ENCODE data around the gene PLA1A. TPM values are rescaled to one million over a fixed set of nuclear protein-coding genes. Genes with fewer than 3 reads are reported as not detected.
"Not testable (repeated sequence)": the region's sequence is repeated elsewhere in the genome, so short reads cannot be mapped to it uniquely, and the experiment has no call there.

The PLA1A gene
- total and polyA plus RNA-seq, 9 donors: 0.07 to 0.37 (median 0.19) TPM; not detected in 2

DNA sequence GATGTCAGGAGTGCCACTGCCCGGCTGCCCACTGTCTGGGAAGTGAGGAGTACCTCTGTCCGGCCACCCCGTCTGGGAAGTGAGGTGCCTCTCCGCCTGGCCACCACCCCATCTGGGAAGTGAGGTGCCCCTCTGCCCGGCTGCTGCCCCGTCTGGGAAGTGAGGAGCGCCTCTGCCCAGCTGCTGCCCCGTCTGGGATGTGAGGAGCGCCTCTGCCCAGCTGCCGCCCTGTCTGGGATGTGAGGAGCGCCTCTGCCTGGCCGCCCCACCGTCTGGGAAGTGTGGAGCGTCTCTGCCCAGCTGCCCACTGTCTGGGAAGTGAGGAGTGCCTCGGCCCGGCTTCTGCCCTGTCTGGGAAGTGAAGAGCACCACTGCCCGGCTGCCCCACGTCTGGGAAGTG, 76.2 kb downstream of the PLA1A start:
- no peak overlapping the region for H3K27ac ChIP-seq (ENCODE audit: low read length)
- WGBS (ENCODE audit: insufficient coverage): 91% methylated on average over 12 of the region's 18 CpGs
- no peaks in the 10 kb centered on the region for H3K9me3 ChIP-seq (replicated peaks; ENCODE audit: control insufficient read depth, low read depth, low read length)
- H3K27me3 ChIP-seq (ENCODE audit: control insufficient read depth, insufficient read depth, low read length): no peaks in the 10 kb centered on the region
- H3K4me3 ChIP-seq (ENCODE audit: low read length): no peak overlapping the region
- no peak for DNase-seq
- peaks cover 22% of the 10 kb centered on the region for H3K36me3 ChIP-seq (ENCODE audit: control insufficient read depth, insufficient read depth, low read length)
- peaks cover 5% of the 10 kb centered on the region for H3K4me1 ChIP-seq (ENCODE audit: control insufficient read depth, insufficient read depth, low read length)

DNA sequence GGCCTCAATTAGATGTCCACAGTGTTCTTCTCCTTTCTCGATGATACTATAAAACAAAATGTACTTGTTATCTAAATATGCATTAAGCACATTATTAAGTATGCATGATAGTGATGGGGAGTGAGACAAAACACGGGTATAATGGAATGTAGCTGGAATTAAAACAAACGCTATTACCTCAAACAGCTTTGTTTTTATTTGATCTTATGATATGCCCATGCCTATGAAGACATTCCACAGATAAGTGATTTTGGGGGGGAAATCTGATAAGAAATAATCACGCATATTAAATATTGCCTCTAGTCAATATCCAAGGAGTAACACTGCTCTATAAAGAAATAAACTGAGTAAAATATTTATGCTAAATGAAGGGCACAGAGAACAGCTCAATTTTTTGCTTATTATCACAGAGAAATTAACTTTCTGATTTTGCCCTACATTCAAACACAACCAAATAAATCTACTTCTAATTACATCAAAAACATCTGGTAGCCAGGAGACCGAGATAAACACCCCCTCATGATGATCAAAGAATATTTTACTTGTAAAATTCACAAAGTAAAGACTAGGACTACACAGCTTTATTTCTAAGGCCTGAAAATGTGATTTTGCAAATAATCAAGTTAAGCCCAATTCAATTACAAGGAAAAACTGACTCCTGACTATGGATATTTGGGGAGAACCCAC, 77.6 kb downstream of the PLA1A start:
- Histone ChIP-seq H3K36me3 (ENCODE audit: control insufficient read depth, insufficient read depth, low read length) (peaks cover 19% of the 10 kb centered on the region), H3K27ac (ENCODE audit: low read length) (no peak overlapping the region), H3K27me3 (ENCODE audit: control insufficient read depth, insufficient read depth, low read length) (no peaks in the 10 kb centered on the region), H3K4me1 (ENCODE audit: control insufficient read depth, insufficient read depth, low read length) (peaks cover 4% of the 10 kb centered on the region), H3K9me3 (replicated peaks; ENCODE audit: control insufficient read depth, low read depth, low read length) (no peaks in the 10 kb centered on the region), H3K4me3 (ENCODE audit: low read length) (no peak overlapping the region)
- no CpG with 5 or more reads among the region's 5 CpGs for WGBS (ENCODE audit: insufficient coverage)
- DNase-seq: no peak

DNA sequence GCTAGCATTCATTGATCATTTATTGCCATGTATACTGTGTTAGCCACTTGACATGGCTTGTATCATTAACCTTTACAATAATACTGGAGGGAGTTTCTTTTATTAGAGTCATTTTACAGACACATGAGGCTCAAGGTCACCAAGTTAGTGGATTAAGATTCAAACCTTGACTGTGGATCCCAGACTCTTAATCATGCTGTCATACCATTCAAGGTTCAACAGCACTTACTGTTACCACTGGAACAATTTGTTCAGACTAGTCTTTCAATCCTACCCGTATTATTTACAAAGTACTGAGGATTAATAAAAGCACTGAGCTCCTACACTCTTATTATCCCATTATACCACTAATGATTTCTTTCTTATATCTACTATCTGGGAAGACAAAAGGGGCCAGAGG, 78.3 kb downstream of the PLA1A start:
- peak overlapping the region; percentile 65 for H3K4me3 ChIP-seq (ENCODE audit: low read length)
- DNase-seq: no peak
- H3K36me3 ChIP-seq (ENCODE audit: control insufficient read depth, insufficient read depth, low read length): peaks cover 19% of the 10 kb centered on the region
- peak overlapping the region; percentile 86 for H3K27ac ChIP-seq (ENCODE audit: low read length)
- no peaks in the 10 kb centered on the region for H3K27me3 ChIP-seq (ENCODE audit: control insufficient read depth, insufficient read depth, low read length)
- peaks cover 4% of the 10 kb centered on the region for H3K4me1 ChIP-seq (ENCODE audit: control insufficient read depth, insufficient read depth, low read length)
- WGBS (ENCODE audit: insufficient coverage): 100% methylated on average over 1 of the region's 1 CpG
- H3K9me3 ChIP-seq (replicated peaks; ENCODE audit: control insufficient read depth, low read depth, low read length): no peaks in the 10 kb centered on the region

DNA sequence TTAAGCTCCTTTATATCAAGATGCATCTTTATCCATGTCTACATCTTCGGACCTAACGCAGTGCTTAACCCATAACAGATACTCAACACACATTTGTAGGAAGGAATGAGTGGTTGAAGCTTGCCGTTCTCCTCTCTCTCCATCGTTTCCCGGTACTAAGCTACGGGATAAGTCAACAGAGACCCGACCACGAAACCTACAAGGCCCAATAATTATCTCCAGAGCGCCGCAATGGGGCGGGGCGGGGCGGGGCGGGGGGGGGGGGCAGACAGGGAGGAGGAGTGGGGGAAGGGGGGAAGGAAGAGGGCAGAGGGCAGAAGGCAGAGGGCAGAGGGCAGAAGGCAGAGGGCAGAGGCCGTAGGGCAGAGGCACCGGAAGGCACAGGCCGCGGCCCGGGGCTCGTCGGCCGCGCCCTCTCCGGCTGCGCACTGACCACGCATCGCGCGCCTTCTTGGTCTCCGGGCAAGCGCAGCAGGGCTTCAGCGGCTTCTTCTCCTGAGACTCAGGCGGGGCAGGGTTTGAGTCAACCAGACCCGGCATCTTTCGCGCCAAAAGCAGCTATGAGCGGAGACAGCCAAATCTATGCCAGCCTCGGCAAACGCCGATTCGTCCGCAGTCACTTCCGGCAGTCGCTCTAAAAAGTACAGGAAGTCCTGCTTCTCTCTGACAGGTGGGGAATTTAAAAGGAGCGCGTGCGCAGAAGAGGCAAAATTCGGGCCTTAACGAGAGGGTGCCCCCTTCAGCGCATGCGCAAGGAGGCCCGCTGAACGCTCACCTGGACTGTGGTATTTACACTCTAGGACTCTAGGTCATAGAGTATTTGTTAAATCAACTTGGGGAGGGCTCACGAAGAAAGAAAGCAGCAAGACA, 79.3 kb downstream of the PLA1A start, which contains the start of gene COX17:
COX17 (minus strand) TSS at position 636 of the 870 bp plus-strand sequence; CDS start at position 540, 96 bp downstream.
- WGBS (ENCODE audit: insufficient coverage): under 1% methylated on average over 39 of the region's 54 CpGs
- Histone ChIP-seq H3K27ac (ENCODE audit: low read length) (peak within 1 kb of the TSS; percentile 86), H3K27me3 (ENCODE audit: control insufficient read depth, insufficient read depth, low read length) (no peaks in the 10 kb centered on the region), H3K4me1 (ENCODE audit: control insufficient read depth, insufficient read depth, low read length) (peaks cover 4% of the 10 kb centered on the region), H3K9me3 (replicated peaks; ENCODE audit: control insufficient read depth, low read depth, low read length) (no peaks in the 10 kb centered on the region), H3K4me3 (ENCODE audit: low read length) (peak within 1 kb of the TSS; percentile 65), H3K36me3 (ENCODE audit: control insufficient read depth, insufficient read depth, low read length) (peaks cover 19% of the 10 kb centered on the region)
- peak; percentile 98 for DNase-seq

DNA sequence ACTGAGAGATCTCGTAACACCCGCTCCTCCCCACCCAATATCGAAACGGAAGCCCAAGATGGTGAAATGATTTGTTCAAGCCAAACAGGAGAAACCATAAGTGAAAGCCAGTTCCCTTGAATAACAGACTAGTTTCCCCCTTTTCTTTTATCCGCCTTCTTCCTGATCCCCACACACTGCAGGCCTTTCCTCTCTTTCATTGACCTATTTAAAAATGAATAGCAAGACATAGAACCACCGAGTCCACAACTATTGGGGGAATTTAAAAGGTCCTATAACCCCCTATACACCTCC, 79.9 kb downstream of the PLA1A start:
- WGBS (ENCODE audit: insufficient coverage): 0% methylated on average over 2 of the region's 6 CpGs

DNA sequence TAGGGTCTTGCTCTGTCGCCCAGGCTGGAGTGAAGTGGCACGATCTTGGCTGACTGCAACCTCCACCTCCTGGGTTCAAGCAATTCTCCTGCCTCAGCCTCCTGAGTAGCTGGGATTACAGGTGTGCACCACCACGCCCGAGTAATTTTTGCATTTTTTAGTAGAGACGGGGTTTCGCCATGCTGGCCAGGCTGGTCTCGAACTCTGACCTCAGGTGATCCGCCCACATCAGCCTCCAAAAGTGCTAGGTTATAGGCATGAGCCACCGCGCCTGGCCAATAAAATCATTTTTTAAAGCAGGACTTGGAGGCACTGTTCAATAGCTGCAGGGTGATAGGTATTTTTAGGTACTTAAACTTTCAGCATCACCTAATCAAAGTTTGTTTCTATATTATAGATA, 80.5 kb downstream of the PLA1A start:
- not testable (repeated sequence) for DNase-seq; H3K27me3 ChIP-seq (ENCODE audit: control insufficient read depth, insufficient read depth, low read length); H3K9me3 ChIP-seq (replicated peaks; ENCODE audit: control insufficient read depth, low read depth, low read length); H3K4me1 ChIP-seq (ENCODE audit: control insufficient read depth, insufficient read depth, low read length); H3K4me3 ChIP-seq (ENCODE audit: low read length); H3K27ac ChIP-seq (ENCODE audit: low read length)
- peaks cover 13% of the 10 kb centered on the region for H3K36me3 ChIP-seq (ENCODE audit: control insufficient read depth, insufficient read depth, low read length)
- 97% methylated on average over 6 of the region's 10 CpGs for WGBS (ENCODE audit: insufficient coverage)

More for the DNA sequence above, 79.9 kb downstream of the PLA1A start:
- Histone ChIP-seq H3K27ac (ENCODE audit: low read length) (peak overlapping the region; percentile 86), H3K9me3 (replicated peaks; ENCODE audit: control insufficient read depth, low read depth, low read length) (no peaks in the 10 kb centered on the region), H3K27me3 (ENCODE audit: control insufficient read depth, insufficient read depth, low read length) (no peaks in the 10 kb centered on the region), H3K4me1 (ENCODE audit: control insufficient read depth, insufficient read depth, low read length) (peaks cover 4% of the 10 kb centered on the region), H3K4me3 (ENCODE audit: low read length) (peak overlapping the region; percentile 65), H3K36me3 (ENCODE audit: control insufficient read depth, insufficient read depth, low read length) (peaks cover 19% of the 10 kb centered on the region)
- DNase-seq: no peak

Other genes with a start within 250 kb of the PLA1A start
- 44.4 TPM for gene TMEM39A, start 134.3 kb upstream of the PLA1A start, total RNA-seq
- gene TMEM39A, start 134.3 kb upstream of the PLA1A start, polyA plus RNA-seq (ENCODE audit: insufficient read depth in 1 of 8, insufficient read length in 8 of 8, low replicate concordance in 1 of 8): 10 to 100 TPM; 35.7 to 51.1 (median 38.7) TPM
- 10.5 TPM for gene POGLUT1, start 128.9 kb upstream of the PLA1A start, total RNA-seq
- gene POGLUT1, start 128.9 kb upstream of the PLA1A start, polyA plus RNA-seq (ENCODE audit: insufficient read depth in 1 of 8, insufficient read length in 8 of 8, low replicate concordance in 1 of 8): 10 to 100 TPM in 7 of 8 donors, 1 to 10 TPM in 1; 9.7 to 13.6 (median 12.1) TPM
- gene TIMMDC1, start 99.3 kb upstream of the PLA1A start, total RNA-seq: 74.9 TPM
- 10 to 100 TPM; 68.3 to 81.7 (median 71.8) TPM for gene TIMMDC1, start 99.3 kb upstream of the PLA1A start, polyA plus RNA-seq (ENCODE audit: insufficient read depth in 1 of 8, insufficient read length in 8 of 8, low replicate concordance in 1 of 8)
- 0.22 TPM for gene CD80, start 38.3 kb upstream of the PLA1A start, total RNA-seq
- gene CD80, start 38.3 kb upstream of the PLA1A start, polyA plus RNA-seq (ENCODE audit: insufficient read depth in 1 of 8, insufficient read length in 8 of 8, low replicate concordance in 1 of 8): under 1 TPM in 6 of 8 donors, not detected in 2; 0.04 to 0.36 (median 0.10) TPM
- gene ADPRH, start 18.4 kb upstream of the PLA1A start, total RNA-seq: 4.0 TPM
- 10 to 100 TPM in 1 of 8 donors, 1 to 10 TPM in 7; 6.7 to 10.3 (median 8.1) TPM for gene ADPRH, start 18.4 kb upstream of the PLA1A start, polyA plus RNA-seq (ENCODE audit: insufficient read depth in 1 of 8, insufficient read length in 8 of 8, low replicate concordance in 1 of 8)
- 16.1 TPM for gene POPDC2, start 62.7 kb downstream of the PLA1A start, total RNA-seq
- 10 to 100 TPM in 7 of 8 donors, 1 to 10 TPM in 1; 8.6 to 30.2 (median 13.4) TPM for gene POPDC2, start 62.7 kb downstream of the PLA1A start, polyA plus RNA-seq (ENCODE audit: insufficient read depth in 1 of 8, insufficient read length in 8 of 8, low replicate concordance in 1 of 8)
- gene COX17, start 79.5 kb downstream of the PLA1A start, total RNA-seq: 52.4 TPM
- 10 to 100 TPM; 42.8 to 77.2 (median 66.6) TPM for gene COX17, start 79.5 kb downstream of the PLA1A start, polyA plus RNA-seq (ENCODE audit: insufficient read depth in 1 of 8, insufficient read length in 8 of 8, low replicate concordance in 1 of 8)
- 1.4 TPM for gene CFAP91, start 105.1 kb downstream of the PLA1A start, total RNA-seq
- 1 to 10 TPM in 1 of 8 donors, under 1 TPM in 7; 0.33 to 1.0 (median 0.67) TPM for gene CFAP91, start 105.1 kb downstream of the PLA1A start, polyA plus RNA-seq (ENCODE audit: insufficient read depth in 1 of 8, insufficient read length in 8 of 8, low replicate concordance in 1 of 8)
- 0.27 TPM for gene NR1I2, start 184.2 kb downstream of the PLA1A start, total RNA-seq
- gene NR1I2, start 184.2 kb downstream of the PLA1A start, polyA plus RNA-seq (ENCODE audit: insufficient read depth in 1 of 8, insufficient read length in 8 of 8, low replicate concordance in 1 of 8): 1 to 10 TPM in 1 of 8 donors, under 1 TPM in 7; 0.19 to 1.9 (median 0.35) TPM